Activated T-cell treated with anti-CD3 and anti-CD28 coated beads, Interleukin-2, amount 50 U/mL, for 72 hours (primary cell): ENCODE results near the gene HOXC5. TPM values are rescaled to one million over a fixed set of nuclear protein-coding genes. Genes with fewer than 3 reads are reported as not detected.

Experiments used
- ATAC-seq, 2 donors: fragments of 150-1000 bp; cut with Tn5 transposase; replicated peaks in 1 of 2; 2 replicates each; pipeline ENCODE4 v1.10.0; 2021; ENCODE audit warnings: moderate library complexity in 2 of 2, mild to moderate bottlenecking in 1 of 2
- DNase-seq, 2 donors: peaks; one replicate each; pipeline ENCODE4 v3.0.0; 2021 to 2022; ENCODE audit warnings: mixed read lengths in 1 of 2
- H3K27ac Mint-ChIP-seq: one replicate; pipeline ENCODE4 v1.8.0; 2022; ENCODE audit warnings: mild to moderate bottlenecking, moderate library complexity, mixed read lengths
- H3K27me3 Mint-ChIP-seq: one replicate; pipeline ENCODE4 v1.8.0; 2022; ENCODE audit warnings: low read depth, mixed read lengths
- H3K36me3 Mint-ChIP-seq, 2 donors: one replicate each; pipeline ENCODE4 v1.8.0; 2022; ENCODE audit warnings: mixed read lengths in 2 of 2, mild to moderate bottlenecking in 1 of 2; ENCODE audit not compliant: insufficient read depth in 2 of 2
- H3K4me1 Mint-ChIP-seq: one replicate; pipeline ENCODE4 v1.8.0; 2022; ENCODE audit warnings: low read depth, mixed read lengths
- H3K4me3 Mint-ChIP-seq, 2 donors: one replicate each; pipeline ENCODE4 v1.8.0; 2022; ENCODE audit warnings: mild to moderate bottlenecking in 2 of 2, mixed read lengths in 2 of 2, moderate library complexity in 2 of 2
- H3K9me3 Mint-ChIP-seq, 2 donors: one replicate each; pipeline ENCODE4 v1.8.0; 2022; ENCODE audit warnings: mixed read lengths in 2 of 2
- total RNA-seq, 2 donors: library from RNA; stranded (reverse); gene quantifications; one replicate each; pipeline ENCODE4 v1.2.3, GENCODE V29; 2022

HOXC5 gene
- total RNA-seq, 2 donors from 2014 or later = not detected

DNA sequence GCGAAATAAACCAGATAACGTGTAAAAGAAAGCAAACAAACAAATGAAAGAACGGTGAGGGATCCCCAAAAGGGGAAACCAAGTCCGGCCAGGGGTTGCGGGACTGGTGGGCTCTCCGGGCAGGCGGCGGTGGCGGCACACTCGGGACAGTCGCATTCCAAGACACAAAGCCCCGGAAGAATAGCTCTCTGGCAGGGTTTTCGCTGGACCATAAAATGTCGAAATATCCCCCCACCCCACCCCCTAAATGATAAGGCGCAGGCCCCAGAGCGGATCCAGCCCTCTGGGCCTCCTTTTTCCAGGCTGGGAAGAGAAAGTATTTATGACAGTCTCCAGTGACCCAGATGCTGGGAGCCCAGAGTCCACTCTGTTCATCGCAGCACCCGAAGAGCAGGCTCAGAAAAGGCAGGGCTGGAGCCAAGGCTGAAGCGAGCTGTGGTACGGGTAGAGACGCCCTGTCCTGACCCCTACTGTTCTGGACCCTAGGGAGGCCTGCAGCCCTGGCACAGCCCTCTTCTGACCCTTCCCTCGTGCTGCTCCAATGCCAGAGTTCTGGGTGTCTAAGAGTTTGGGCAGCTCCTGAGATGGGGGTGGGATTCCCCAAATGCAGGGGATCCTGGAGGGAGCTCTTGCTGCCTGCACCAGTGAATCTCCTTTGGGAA lies 26.2 kb upstream of the HOXC5 start:
- Mint-ChIP-seq H3K4me3 (peak overlapping the region; percentile 93 to 96), H3K27ac (peak overlapping the region; percentile 63), H3K9me3 (no peaks in the 10 kb centered on the region), H3K4me1 (peaks cover 33% of the 10 kb centered on the region), H3K36me3 (no peaks in the 10 kb centered on the region), H3K27me3 (peaks cover 93% of the 10 kb centered on the region)
- no peak for DNase-seq
- no peak for ATAC-seq

GRCh38 chr12:54007538-54008259 lies 25.2 kb upstream of the HOXC5 start:
- peaks cover 28% of the 10 kb centered on the region for H3K4me1 Mint-ChIP-seq
- H3K27ac Mint-ChIP-seq = no peak overlapping the region
- no peak for DNase-seq
- no peak for ATAC-seq
- no peak overlapping the region for H3K4me3 Mint-ChIP-seq
- H3K27me3 Mint-ChIP-seq = peaks cover 93% of the 10 kb centered on the region
- no peaks in the 10 kb centered on the region for H3K9me3 Mint-ChIP-seq
- no peaks in the 10 kb centered on the region for H3K36me3 Mint-ChIP-seq

- H3K9me3 Mint-ChIP-seq = no peaks in the 10 kb centered on the region
- no peak for DNase-seq
Measured at GRCh38 chr12:54008260-54008552, 24.6 kb upstream of the HOXC5 start.

DNA sequence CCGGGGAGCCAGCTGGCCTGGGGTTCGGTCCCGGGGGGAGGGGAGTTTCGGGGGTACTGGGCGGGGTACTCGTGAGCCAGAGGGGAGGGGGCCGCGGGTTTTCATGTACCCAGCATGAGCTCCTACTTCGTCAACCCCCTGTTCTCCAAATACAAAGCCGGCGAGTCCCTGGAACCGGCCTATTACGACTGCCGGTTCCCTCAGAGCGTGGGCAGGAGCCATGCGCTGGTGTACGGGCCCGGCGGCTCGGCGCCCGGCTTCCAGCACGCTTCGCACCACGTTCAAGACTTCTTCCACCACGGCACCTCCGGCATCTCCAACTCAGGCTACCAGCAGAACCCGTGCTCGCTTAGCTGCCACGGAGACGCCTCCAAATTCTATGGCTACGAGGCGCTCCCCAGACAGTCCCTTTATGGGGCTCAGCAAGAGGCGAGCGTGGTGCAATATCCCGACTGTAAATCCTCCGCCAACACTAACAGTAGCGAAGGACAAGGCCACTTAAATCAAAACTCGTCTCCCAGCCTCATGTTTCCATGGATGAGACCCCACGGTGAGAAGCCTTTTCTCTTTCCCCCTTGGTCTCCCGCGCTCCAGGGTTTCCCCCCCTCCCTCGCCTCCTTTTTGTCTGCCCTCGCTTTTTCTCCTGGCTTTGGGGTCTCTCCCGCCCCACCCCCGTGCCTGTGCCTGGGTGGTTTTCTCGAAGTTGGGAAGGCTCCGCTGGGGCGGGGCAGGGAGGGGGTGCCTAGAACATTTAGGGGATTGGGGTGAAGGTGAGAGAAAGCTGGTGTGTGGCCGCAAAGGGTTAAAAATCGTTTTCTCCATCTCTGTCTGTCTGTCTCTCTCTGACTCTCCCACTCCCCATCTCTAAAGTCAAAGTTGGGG lies 23.4 kb upstream of the HOXC5 start:
- Mint-ChIP-seq H3K27me3 (peaks cover 93% of the 10 kb centered on the region), H3K4me3 (peak overlapping the region; percentile 72 to 74), H3K9me3 (no peaks in the 10 kb centered on the region), H3K36me3 (no peaks in the 10 kb centered on the region), H3K27ac (no peak overlapping the region), H3K4me1 (peaks cover 33% of the 10 kb centered on the region)
- DNase-seq (peak in 1 of 2 donors; percentile 38), ATAC-seq (peak; percentile 45 to 46)

More at GRCh38 chr12:54008260-54008552, 24.6 kb upstream of the HOXC5 start:
- H3K4me3 Mint-ChIP-seq = peak overlapping the region in 1 of 2 donors; percentile 54
- no peak overlapping the region for H3K27ac Mint-ChIP-seq
- ATAC-seq = no peak
- H3K36me3 Mint-ChIP-seq = no peaks in the 10 kb centered on the region
- H3K4me1 Mint-ChIP-seq = peaks cover 28% of the 10 kb centered on the region
- peaks cover 93% of the 10 kb centered on the region for H3K27me3 Mint-ChIP-seq

GRCh38 chr12:54010053-54010971 lies 22.5 kb upstream of the HOXC5 start:
- Mint-ChIP-seq H3K27me3 (peaks cover 93% of the 10 kb centered on the region), H3K4me3 (peak overlapping the region; percentile 35 to 74), H3K36me3 (no peaks in the 10 kb centered on the region), H3K9me3 (no peaks in the 10 kb centered on the region), H3K4me1 (peaks cover 40% of the 10 kb centered on the region), H3K27ac (no peak overlapping the region)
- ATAC-seq (no peak), DNase-seq (no peak)

DNA sequence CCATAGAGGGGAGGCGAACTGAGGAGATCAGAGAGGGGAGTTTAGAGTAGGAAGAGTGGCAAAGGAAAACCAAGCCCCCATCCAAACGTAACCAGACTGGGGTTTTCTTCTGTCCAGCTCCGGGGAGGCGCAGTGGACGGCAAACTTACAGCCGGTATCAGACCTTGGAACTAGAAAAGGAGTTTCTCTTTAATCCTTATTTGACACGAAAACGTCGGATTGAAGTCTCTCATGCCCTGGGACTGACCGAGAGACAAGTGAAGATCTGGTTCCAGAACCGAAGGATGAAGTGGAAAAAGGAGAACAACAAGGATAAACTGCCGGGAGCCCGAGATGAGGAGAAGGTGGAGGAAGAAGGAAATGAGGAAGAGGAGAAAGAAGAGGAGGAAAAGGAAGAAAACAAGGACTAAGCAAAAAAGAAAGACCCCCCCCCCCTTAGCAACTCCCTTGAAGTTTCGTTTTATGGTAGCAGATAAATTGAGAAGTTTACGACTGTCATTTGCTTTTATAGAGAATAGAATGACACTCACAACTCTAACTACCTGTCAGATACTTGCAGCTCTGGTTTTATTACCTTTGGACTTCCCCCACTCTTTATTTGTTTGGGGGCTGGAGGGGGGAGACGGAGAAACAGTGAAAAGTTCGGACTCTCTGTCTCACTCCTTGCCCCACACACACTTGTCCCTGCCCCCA lies 21.7 kb upstream of the HOXC5 start:
- ATAC-seq (no peak), DNase-seq (no peak)
- H3K4me1 Mint-ChIP-seq = peaks cover 35% of the 10 kb centered on the region
- H3K4me3 Mint-ChIP-seq = peak overlapping the region; percentile 17 to 65
- peaks cover 93% of the 10 kb centered on the region for H3K27me3 Mint-ChIP-seq
- no peak overlapping the region for H3K27ac Mint-ChIP-seq
- no peaks in the 10 kb centered on the region for H3K9me3 Mint-ChIP-seq
- no peaks in the 10 kb centered on the region for H3K36me3 Mint-ChIP-seq

DNA sequence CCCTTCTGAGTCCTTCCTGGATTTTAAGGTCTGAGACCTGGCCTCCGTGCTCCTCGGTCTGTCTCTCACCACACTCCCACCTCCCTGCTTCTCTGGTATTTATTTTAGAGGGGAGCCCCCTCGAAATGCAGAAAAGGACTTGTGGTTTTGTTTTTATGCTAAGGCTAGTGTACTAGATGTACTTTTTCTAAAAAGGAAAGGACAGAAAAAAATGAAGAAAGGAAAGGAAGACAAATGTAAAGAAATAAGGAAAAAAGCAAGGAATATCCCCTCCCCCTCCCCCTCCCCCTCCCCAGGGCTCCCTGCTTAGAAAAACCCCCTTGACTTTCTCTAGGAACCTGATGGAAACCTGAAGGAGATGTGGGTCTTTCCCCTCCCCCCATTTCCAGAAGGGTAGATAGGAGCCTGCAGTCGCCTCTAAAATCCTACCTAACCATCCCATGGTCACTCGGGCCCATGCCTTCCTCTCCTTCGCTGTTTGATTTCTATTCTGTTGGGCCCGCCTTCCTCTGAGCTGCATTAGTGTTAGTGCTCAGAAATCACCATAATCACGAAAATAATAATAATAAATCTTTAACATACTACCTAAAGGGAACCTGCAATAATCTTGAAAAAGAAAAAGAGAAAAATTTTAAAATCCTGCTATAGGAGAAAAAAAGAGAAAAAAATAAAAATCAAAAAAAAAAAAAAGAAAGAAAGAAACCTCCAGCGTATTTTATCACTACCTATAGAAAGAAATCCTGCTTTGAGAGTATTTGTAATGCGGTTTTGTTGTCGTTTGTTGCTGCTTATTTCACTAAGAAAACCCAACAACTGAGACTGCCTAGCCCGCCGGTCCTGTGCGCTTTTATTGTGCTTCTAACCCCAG lies 21.0 kb upstream of the HOXC5 start:
- no peak overlapping the region for H3K27ac Mint-ChIP-seq
- ATAC-seq (no peak), DNase-seq (no peak)
- no peaks in the 10 kb centered on the region for H3K36me3 Mint-ChIP-seq
- no peaks in the 10 kb centered on the region for H3K9me3 Mint-ChIP-seq
- peaks cover 31% of the 10 kb centered on the region for H3K4me1 Mint-ChIP-seq
- H3K27me3 Mint-ChIP-seq = peaks cover 89% of the 10 kb centered on the region
- peak overlapping the region; percentile 17 to 65 for H3K4me3 Mint-ChIP-seq

DNA sequence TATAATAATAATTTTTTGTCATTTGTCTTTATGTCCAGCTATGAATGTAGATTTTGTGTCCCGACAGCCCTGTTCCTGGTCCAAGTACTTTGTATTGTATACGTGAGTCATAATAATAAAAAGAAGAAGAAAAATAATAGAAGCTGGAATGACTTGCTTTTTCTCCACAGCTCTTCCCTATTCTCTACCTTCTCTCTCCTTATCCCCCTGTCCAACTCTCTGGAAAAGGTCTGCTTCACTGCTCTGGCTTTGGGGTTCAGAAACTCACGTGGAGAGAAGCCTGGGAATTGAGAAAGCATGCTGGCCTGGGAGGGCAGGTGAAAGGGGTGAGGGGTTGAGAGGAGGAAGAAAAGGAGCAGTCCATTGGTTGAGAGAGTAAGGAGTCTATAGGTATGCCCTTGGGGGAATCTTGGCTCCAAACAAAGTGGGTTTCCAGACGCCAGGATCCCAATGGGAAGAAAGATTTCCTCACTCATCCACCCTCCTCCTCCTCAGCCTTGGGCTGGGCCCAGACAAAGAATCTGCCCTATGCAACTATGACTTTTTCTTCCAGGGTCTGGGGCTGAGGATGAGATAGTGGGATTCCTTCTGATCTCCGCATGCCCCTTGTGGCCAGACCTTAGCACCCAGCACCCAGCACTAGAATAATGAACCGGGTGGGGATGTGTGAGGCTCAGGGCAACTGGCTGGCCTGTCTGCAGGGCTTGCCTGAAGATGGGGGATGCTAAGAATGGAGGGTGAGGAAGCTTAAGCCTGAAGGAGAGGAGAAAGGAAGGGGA lies 20.0 kb upstream of the HOXC5 start:
- no peak overlapping the region for H3K4me3 Mint-ChIP-seq
- no peak overlapping the region for H3K27ac Mint-ChIP-seq
- DNase-seq (no peak), ATAC-seq (no peak)
- no peaks in the 10 kb centered on the region for H3K36me3 Mint-ChIP-seq
- peaks cover 39% of the 10 kb centered on the region for H3K4me1 Mint-ChIP-seq
- no peaks in the 10 kb centered on the region for H3K9me3 Mint-ChIP-seq
- peaks cover 87% of the 10 kb centered on the region for H3K27me3 Mint-ChIP-seq

DNA sequence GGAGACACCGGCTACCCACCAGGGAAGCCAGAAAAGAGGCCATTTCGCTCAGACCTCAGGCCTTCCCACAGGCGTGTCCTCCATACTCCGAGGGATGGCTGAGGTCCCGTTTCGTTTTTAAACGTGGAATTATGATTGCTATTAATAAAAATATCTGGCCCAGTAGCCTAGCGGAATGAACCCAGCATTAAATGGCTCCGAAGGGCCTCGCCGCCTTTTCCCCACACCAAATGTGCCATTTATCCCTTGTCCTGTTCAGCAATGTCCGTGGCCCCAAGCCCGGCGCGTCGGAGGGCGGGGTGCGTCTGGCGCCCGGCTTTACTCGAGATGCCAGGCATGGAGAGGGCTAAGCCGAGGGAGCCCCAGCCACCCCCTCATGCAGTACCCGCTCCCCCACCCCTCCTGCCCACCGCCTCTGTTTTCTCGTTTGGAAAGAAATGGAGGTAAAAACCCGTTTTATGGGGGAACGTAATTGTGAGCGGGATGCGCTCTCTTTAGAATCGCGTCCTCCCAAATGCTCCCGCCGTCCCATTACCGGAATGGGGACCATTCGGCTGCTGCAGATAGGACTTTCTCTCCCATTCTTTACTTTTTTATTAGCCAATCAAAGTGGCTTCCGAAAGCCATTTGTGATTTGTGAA lies 18.4 kb upstream of the HOXC5 start:
- ATAC-seq = no peak
- peak overlapping the region; percentile 64 to 76 for H3K4me3 Mint-ChIP-seq

DNA sequence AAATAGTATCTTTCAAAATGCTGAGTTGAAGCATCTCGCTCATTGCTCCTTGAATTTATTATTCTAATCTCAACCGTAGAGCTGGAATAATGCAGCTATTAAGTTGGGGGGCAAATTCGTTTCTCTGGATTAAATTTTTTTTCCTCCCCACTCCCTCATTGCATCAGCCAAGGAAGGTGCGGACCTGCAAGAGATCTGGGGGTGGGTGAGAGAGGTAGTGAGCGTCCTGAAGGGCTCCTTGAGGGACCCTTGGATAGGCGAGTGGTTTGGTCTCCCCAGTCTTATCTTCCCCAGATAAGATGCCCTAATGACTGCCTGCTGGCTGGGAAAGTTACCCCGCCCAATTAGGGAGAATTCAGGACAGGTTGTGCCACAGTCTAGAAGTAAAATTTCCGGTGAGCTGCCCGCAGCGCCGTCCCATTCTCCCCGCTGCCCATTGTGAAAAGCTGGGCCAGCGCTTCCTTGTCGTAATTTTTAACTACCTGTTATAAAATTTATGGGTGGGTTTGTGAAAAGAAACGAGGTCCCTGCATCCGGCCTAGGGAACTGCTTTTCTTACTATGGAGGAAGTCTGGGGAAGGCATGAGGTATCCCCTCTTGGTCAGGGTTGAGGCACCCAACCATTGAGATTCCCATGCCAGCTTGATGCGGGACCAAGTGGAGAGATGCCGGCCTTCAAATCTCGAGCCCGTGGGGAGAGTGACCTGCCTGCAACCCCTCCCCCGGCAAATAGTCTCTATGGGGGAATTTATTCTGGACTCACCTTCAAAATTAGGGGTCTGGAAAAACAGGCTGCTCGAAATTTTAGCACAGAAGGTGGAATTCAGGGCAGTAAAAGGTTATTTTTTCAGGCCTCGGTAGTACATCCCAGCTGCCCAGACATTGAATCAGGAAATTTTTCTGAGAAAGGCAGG lies 17.6 kb upstream of the HOXC5 start:
- peaks cover 77% of the 10 kb centered on the region for H3K27me3 Mint-ChIP-seq
- H3K4me1 Mint-ChIP-seq = peaks cover 43% of the 10 kb centered on the region
- DNase-seq (no peak), ATAC-seq (no peak)
- peak overlapping the region; percentile 82 for H3K27ac Mint-ChIP-seq
- H3K4me3 Mint-ChIP-seq = peak overlapping the region; percentile 64 to 76
- H3K9me3 Mint-ChIP-seq = no peaks in the 10 kb centered on the region
- H3K36me3 Mint-ChIP-seq = no peaks in the 10 kb centered on the region

More for the DNA sequence above, 18.4 kb upstream of the HOXC5 start:
- Mint-ChIP-seq H3K4me1 (peaks cover 44% of the 10 kb centered on the region), H3K27me3 (peaks cover 77% of the 10 kb centered on the region), H3K9me3 (no peaks in the 10 kb centered on the region), H3K36me3 (no peaks in the 10 kb centered on the region), H3K27ac (peak overlapping the region; percentile 82)
- no peak for DNase-seq
